ENCODE results near the gene UTY.

- TF ChIP-seq NRF1 (IDR thresholded peaks at IDR 0.05; ENCODE audit: low read depth, low read length) (no peak), CTCF (IDR thresholded peaks at IDR 0.05; ENCODE audit: control extremely low read depth in 1 of 3, insufficient read depth in 1 of 3, low read depth in 1 of 3, low read length in 3 of 3) (no peak), HDAC6 (IDR thresholded peaks at IDR 0.05; ENCODE audit: low read depth, low read length) (no peak), POLR2AphosphoS5 (IDR thresholded peaks at IDR 0.05; ENCODE audit: low read depth, low read length) (no peak), BCL11A (IDR thresholded peaks at IDR 0.05; ENCODE audit: low read depth in 2 of 2, low read length in 2 of 2) (no peak), EZH2 (IDR thresholded peaks at IDR 0.05; ENCODE audit: low read depth, low read length, severe bottlenecking) (no peak), YY1 (IDR thresholded peaks at IDR 0.05; ENCODE audit: low read depth, low read length) (no peak), SP1 (IDR thresholded peaks at IDR 0.05; ENCODE audit: low read depth, low read length) (no peak), EP300 (IDR thresholded peaks at IDR 0.05; ENCODE audit: borderline replicate concordance in 1 of 2, low read depth in 2 of 2, low read length in 2 of 2) (no peak)
These were observed 116.2 kb downstream of the UTY start for GRCh38 chrY:13363641-13364040.

Measured in H1 (cell line).